CD4-positive, alpha-beta memory T cell (primary cell): ENCODE results near the gene SMYD2. TPM values are rescaled to one million over a fixed set of nuclear protein-coding genes. Genes with fewer than 3 reads are reported as not detected.
"Not testable (repeated sequence)": the region's sequence is repeated elsewhere in the genome, so short reads cannot be mapped to it uniquely, and the experiment has no call there.

Experiments used
- CTCF ChIA-PET: fragments of 350-600 bp; sonication (Branson Sonifier 250); formaldehyde crosslinking; loops from one replicate; lab custom pipeline; 2021; ENCODE audit warnings: inconsistent platforms; ENCODE audit not compliant: partially characterized antibody; lab: Charles Lee
- POLR2A ChIA-PET: fragments of 350-600 bp; sonication (Branson Sonifier 250); formaldehyde crosslinking; loops from one replicate; lab custom pipeline; 2021; ENCODE audit not compliant: partially characterized antibody; lab: Charles Lee
- DNase-seq, 5 donors: peaks; one replicate each; pipeline versions ENCODE4 v3.0.0 to v3.0.0-alpha.2; 2020 to 2022; ENCODE audit warnings: mixed read lengths in 1 of 5
- H3K27ac ChIP-seq: one replicate; pipeline ENCODE4 v1.7.0; 2013; ENCODE audit warnings: low read depth, low read length
- H3K27me3 ChIP-seq: 2 replicates; pipeline ENCODE4 v1.7.0; 2013; ENCODE audit warnings: mild to moderate bottlenecking, low read length, moderate library complexity; ENCODE audit not compliant: insufficient read depth
- H3K36me3 ChIP-seq: 2 replicates; pipeline ENCODE4 v1.7.0; 2013; ENCODE audit warnings: mild to moderate bottlenecking, low read length, moderate library complexity; ENCODE audit not compliant: insufficient read depth
- H3K4me1 ChIP-seq: 2 replicates; pipeline ENCODE4 v1.7.0; 2013; ENCODE audit warnings: mild to moderate bottlenecking, low read length, moderate library complexity; ENCODE audit not compliant: insufficient read depth
- H3K4me3 ChIP-seq, 2 donors: one replicate each; pipeline ENCODE4 v1.7.0; 2013; ENCODE audit warnings: low read length in 2 of 2, mild to moderate bottlenecking in 1 of 2
- H3K9me3 ChIP-seq, 2 donors: one replicate each; pipeline ENCODE4 v1.7.0; 2013; ENCODE audit warnings: low read length in 2 of 2, control low read depth in 1 of 2; ENCODE audit not compliant: control insufficient read depth in 1 of 2
- H3K27ac Mint-ChIP-seq, 7 donors: one replicate each; pipeline ENCODE4 v1.8.0; 2020 to 2021; ENCODE audit warnings: mixed read lengths in 7 of 7, mild to moderate bottlenecking in 6 of 7, inconsistent platforms in 3 of 7, moderate library complexity in 3 of 7
- H3K27me3 Mint-ChIP-seq, 2 donors: one replicate each; pipeline ENCODE4 v1.8.0; 2020 to 2021; ENCODE audit warnings: mixed read lengths in 2 of 2
- H3K36me3 Mint-ChIP-seq, 2 donors: one replicate each; pipeline ENCODE4 v1.8.0; 2020 to 2021; ENCODE audit warnings: mixed read lengths in 2 of 2, inconsistent platforms in 1 of 2, mild to moderate bottlenecking in 1 of 2
- H3K4me1 Mint-ChIP-seq, 4 donors: one replicate each; pipeline ENCODE4 v1.8.0; 2020 to 2021; ENCODE audit warnings: mixed read lengths in 4 of 4, mild to moderate bottlenecking in 1 of 4
- H3K4me3 Mint-ChIP-seq, 8 donors: one replicate each; pipeline ENCODE4 v1.8.0; 2020 to 2021; ENCODE audit warnings: mixed read lengths in 8 of 8, mild to moderate bottlenecking in 7 of 8, moderate library complexity in 6 of 8, inconsistent platforms in 3 of 8
- H3K9me3 Mint-ChIP-seq, 8 donors: one replicate each; pipeline ENCODE4 v1.8.0; 2020 to 2021; ENCODE audit warnings: mixed read lengths in 8 of 8, mild to moderate bottlenecking in 5 of 8, inconsistent platforms in 3 of 8, moderate library complexity in 1 of 8
- intact Hi-C: fragments of 100-400 bp; cut with micrococcal nuclease; formaldehyde crosslinking; loops from one replicate; pipeline ENCODE4 v1.15.1; 2023
- polyA plus RNA-seq, 2 donors: library from polyadenylated mRNA; unstranded; fragments of 300-500 nt; fragmentation: Illumina TruSeq; gene quantifications; one replicate each; pipeline ENCODE4 v1.2.3, GENCODE V29; 2021
- total RNA-seq, 2 experiments: library from RNA; stranded (reverse); gene quantifications; one replicate each; pipeline ENCODE4 v1.2.3, GENCODE V29; 2021

The SMYD2 gene
- total and polyA plus RNA-seq, 4 experiments from 2014 or later = 41.4 to 77.9 (median 44.0) TPM

DNA sequence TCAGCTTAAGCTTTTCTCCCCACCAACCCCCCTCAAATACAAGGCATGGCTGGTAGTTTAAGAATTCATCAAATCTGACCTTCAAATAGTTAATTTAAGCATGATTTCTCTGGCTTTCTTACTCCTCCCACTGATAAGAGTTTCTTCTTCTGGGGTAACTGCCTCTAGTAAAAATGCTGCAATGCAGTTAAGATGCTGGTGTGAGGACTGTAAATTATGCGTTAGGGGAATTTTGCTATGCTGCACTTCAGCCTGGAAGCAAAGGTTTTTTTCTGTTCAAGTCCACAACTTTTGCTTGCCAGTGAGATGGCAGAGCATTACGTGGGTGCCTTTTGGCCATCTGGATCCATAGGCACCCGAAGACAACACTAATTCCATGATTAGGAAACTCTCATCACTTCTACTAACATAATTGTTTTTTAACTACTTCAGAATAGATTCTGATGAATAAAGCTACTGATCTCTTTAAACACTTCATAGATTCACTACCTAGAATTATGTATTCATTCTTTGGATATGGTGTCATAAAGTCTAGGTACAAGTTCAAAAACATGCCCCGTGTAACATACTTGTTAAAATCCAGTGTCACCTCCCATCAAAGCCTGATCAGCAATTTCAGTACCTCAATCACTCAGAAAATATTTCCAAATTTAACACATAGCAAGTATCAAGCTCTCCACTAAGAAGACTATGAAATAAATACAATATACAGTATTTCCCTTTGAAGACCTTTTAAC, 8.8 kb upstream of the SMYD2 start:
- Histone ChIP-seq H3K36me3 (no peaks in the 10 kb centered on the region), H3K4me3 (no peak overlapping the region), H3K27ac (no peak overlapping the region), H3K4me1 (no peaks in the 10 kb centered on the region), H3K27me3 (peaks cover 7% of the 10 kb centered on the region), H3K9me3 (no peaks in the 10 kb centered on the region)
- CTCF ChIA-PET = interaction anchor here (1.4 to 5.2 kb wide), 5 partner anchors 9 to 58 kb away, joined by 3 to 53 read pairs (median 13); partner anchors contain the start of gene SMYD2
- Mint-ChIP-seq H3K4me1 (no peaks in the 10 kb centered on the region), H3K9me3 (peaks cover 0 to 6% (median 0%) of the 10 kb centered on the region in 8 donors), H3K36me3 (no peaks in the 10 kb centered on the region), H3K27me3 (peaks cover 7% of the 10 kb centered on the region in 2 donors), H3K4me3 (no peak overlapping the region), H3K27ac (no peak overlapping the region)
- POLR2A ChIA-PET = interaction anchor here (0.6 to 1.3 kb wide), 2 partner anchors 16 to 57 kb away, joined by 3 read pairs; no protein-coding TSS in a partner anchor
- no peak for DNase-seq
- intact Hi-C loops = loop anchor here (1.0 kb wide), 1 partner anchor 8 kb away; no protein-coding TSS in a partner anchor

DNA sequence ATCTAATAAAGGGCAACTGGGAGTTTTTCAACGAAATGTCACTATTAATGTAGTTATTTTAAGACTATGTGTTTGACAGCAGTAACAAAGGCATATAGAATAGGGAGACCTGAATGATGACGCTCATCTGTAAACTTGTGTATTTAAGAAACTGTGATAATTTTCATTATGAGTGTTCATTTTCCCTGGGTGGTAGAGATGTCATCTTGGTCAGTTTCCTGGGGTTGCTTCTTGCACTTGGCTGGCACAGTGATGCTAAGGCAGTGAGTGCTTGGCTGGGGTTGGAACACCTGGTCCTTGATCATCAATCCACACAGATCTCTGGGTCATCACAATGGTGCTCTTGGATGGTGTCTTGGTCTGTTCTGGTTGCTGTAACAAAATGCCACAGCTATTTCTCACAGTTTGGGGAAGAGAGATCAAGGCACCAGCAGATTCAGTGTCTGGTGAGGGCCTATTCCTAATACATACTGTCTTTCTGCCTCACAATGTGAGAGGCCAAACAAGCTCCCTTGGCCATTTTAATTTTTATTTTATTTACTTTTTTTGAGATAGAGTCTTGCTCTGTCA, 7.9 kb upstream of the SMYD2 start:
- peaks cover 7% of the 10 kb centered on the region for H3K27me3 ChIP-seq
- POLR2A ChIA-PET = interaction anchor here (1.3 kb wide), 1 partner anchor 56 kb away, joined by 3 read pairs; no protein-coding TSS in a partner anchor
- H3K36me3 Mint-ChIP-seq = no peaks in the 10 kb centered on the region

DNA sequence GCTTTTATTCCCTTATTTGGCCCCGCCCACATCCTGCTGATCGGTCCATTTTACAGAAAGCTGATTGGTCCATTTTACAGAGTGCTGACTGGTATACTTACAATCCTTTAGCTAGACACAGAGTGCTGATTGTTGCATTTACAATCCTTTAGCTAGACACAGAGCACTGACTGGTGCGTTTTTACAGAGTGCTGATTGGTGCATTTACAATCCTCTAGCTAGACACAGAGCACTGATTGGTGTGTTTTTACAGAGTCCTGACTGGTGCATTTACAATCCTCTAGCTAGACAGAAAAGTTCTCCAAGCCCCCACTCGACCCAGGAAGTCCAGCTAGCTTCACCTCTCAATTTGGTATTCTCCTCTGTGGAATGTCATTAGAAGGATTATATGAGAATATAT, 5.3 kb upstream of the SMYD2 start:
- H3K27ac ChIP-seq, H3K27ac Mint-ChIP-seq, H3K9me3 Mint-ChIP-seq, DNase-seq, H3K9me3 ChIP-seq, H3K4me3 ChIP-seq, H3K36me3 Mint-ChIP-seq, H3K4me3 Mint-ChIP-seq, H3K27me3 Mint-ChIP-seq, H3K36me3 ChIP-seq, H3K27me3 ChIP-seq, intact Hi-C loops: not testable (repeated sequence)
- peaks cover 11% of the 10 kb centered on the region for H3K4me1 ChIP-seq
- peaks cover 11 to 20% (median 17%) of the 10 kb centered on the region in 4 donors for H3K4me1 Mint-ChIP-seq
- ChIA-PET POLR2A (interaction anchor here (1.5 kb wide), 1 partner anchor 14 kb away, joined by 4 read pairs; no protein-coding TSS in a partner anchor), CTCF (interaction anchor here (1.0 to 6.8 kb wide), 7 partner anchors 8 to 56 kb away, joined by 3 to 48 read pairs (median 4); no protein-coding TSS in a partner anchor)

More for the DNA sequence above, 7.9 kb upstream of the SMYD2 start:
- no peaks in the 10 kb centered on the region for H3K9me3 ChIP-seq
- no peaks in the 10 kb centered on the region for H3K4me1 ChIP-seq
- H3K27ac ChIP-seq = no peak overlapping the region
- CTCF ChIA-PET = interaction anchor here (1.7 to 5.2 kb wide), 4 partner anchors 11 to 57 kb away, joined by 6 to 53 read pairs (median 28); no protein-coding TSS in a partner anchor
- intact Hi-C loops = loop anchor here (1.0 kb wide), 1 partner anchor 7 kb away; no protein-coding TSS in a partner anchor
- peaks cover 0 to 3% (median 0%) of the 10 kb centered on the region in 4 donors for H3K4me1 Mint-ChIP-seq
- peaks cover 4% of the 10 kb centered on the region in 2 donors for H3K27me3 Mint-ChIP-seq
- H3K9me3 Mint-ChIP-seq = peaks cover 0 to 6% (median 0%) of the 10 kb centered on the region in 8 donors
- no peak for DNase-seq
- H3K4me3 Mint-ChIP-seq = no peak overlapping the region
- no peak overlapping the region for H3K4me3 ChIP-seq
- peak overlapping the region in 1 of 7 donors; percentile 11 for H3K27ac Mint-ChIP-seq
- H3K36me3 ChIP-seq = no peaks in the 10 kb centered on the region

DNA sequence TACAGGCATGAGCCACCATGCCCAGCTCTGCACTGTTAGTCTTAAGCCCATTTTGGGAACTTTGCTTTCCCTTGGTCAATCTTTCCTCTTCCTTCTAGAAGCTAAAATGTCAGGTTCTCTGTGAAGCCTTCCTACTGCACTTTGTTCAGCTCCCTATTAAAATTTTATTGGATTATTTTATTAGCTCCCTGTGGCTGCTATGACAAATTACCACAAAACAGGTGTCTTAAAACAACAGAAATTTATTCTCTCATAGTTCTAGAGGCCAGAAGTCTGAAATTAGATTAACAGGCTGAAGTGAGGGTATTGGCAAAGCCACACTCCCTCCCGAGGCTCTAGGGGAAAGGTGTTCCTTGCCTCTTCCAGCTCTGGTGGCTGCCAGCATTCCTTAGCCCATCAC, 4.2 kb upstream of the SMYD2 start:
- Mint-ChIP-seq H3K4me3 (no peak overlapping the region), H3K4me1 (peaks cover 14 to 23% (median 19%) of the 10 kb centered on the region in 4 donors), H3K9me3 (peaks cover 0 to 6% (median 0%) of the 10 kb centered on the region in 8 donors), H3K27me3 (peaks cover 0 to 2% of the 10 kb centered on the region in 2 donors), H3K27ac (peak overlapping the region in 2 of 7 donors; percentile 52 to 53), H3K36me3 (peaks cover 0 to 2% of the 10 kb centered on the region in 2 donors)
- Histone ChIP-seq H3K27ac (no peak overlapping the region), H3K4me1 (peaks cover 13% of the 10 kb centered on the region), H3K4me3 (no peak overlapping the region), H3K27me3 (no peaks in the 10 kb centered on the region), H3K9me3 (no peaks in the 10 kb centered on the region), H3K36me3 (no peaks in the 10 kb centered on the region)
- ChIA-PET CTCF (interaction anchor here (2.7 to 6.8 kb wide), 3 partner anchors 16 to 55 kb away, joined by 11 to 48 read pairs (median 16); no protein-coding TSS in a partner anchor), POLR2A (interaction anchor here (1.5 kb wide), 1 partner anchor 15 kb away, joined by 4 read pairs; no protein-coding TSS in a partner anchor)
- DNase-seq = no peak
- intact Hi-C loops = no loop called here

DNA sequence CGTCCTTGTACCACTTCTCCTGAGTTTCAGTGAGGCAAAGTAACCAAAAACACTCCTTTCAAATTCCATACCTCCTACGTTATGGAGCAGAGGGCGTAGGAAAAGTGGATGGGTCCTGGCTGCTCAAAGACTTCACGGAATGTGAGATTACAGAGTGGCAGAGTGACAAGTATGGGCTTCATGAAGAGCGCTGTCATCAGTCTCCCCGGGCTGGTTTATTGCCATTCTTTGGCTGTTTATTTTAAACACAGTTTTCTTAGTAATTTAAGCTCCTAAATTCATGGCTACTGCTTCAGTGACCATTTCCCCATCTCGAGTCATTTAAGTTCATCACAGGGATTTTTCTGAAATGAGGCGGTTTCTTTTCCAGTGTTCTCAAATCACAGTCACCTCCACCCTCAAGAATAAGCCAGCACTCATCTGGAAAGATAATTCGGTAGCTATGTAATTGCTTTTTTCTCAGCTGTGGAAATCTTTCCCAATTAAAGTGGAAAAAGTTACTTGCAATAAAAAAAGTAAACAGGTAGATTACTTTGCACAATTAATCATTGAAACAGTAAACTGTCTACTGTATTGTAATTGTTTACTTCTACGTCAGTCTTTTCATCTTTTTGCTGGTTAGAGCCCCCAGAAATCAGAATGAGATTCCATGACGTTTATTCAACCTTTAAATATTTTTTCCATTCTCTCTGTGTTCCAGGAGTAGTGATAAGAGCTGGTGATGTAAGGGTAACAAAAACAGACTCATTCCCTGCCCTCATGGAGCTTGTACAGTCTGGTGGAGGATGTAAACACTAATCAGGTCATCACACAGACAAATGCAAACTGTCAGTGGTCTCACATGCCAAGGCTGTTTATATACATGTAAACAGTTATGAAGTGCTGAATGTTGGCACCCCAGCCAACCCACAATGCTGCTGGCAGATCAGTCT, 3.0 kb upstream of the SMYD2 start:
- Mint-ChIP-seq H3K9me3 (peaks cover 0 to 6% (median 0%) of the 10 kb centered on the region in 8 donors), H3K27ac (peak overlapping the region in 6 of 7 donors; percentile 13 to 78 (median 52)), H3K4me3 (no peak overlapping the region), H3K36me3 (peaks cover 0 to 3% of the 10 kb centered on the region in 2 donors), H3K27me3 (peaks cover 0 to 2% of the 10 kb centered on the region in 2 donors), H3K4me1 (peaks cover 25 to 35% (median 30%) of the 10 kb centered on the region in 4 donors)
- H3K27me3 ChIP-seq = no peaks in the 10 kb centered on the region
- CTCF ChIA-PET = interaction anchor here (1.1 to 6.8 kb wide), 6 partner anchors 17 to 54 kb away, joined by 3 to 48 read pairs (median 16); no protein-coding TSS in a partner anchor
- POLR2A ChIA-PET = no interaction called here
- H3K36me3 ChIP-seq = no peaks in the 10 kb centered on the region
- no peak overlapping the region for H3K27ac ChIP-seq
- DNase-seq = no peak
- peaks cover 25% of the 10 kb centered on the region for H3K4me1 ChIP-seq
- no peak overlapping the region for H3K4me3 ChIP-seq
- intact Hi-C loops = no loop called here
- no peaks in the 10 kb centered on the region for H3K9me3 ChIP-seq

DNA sequence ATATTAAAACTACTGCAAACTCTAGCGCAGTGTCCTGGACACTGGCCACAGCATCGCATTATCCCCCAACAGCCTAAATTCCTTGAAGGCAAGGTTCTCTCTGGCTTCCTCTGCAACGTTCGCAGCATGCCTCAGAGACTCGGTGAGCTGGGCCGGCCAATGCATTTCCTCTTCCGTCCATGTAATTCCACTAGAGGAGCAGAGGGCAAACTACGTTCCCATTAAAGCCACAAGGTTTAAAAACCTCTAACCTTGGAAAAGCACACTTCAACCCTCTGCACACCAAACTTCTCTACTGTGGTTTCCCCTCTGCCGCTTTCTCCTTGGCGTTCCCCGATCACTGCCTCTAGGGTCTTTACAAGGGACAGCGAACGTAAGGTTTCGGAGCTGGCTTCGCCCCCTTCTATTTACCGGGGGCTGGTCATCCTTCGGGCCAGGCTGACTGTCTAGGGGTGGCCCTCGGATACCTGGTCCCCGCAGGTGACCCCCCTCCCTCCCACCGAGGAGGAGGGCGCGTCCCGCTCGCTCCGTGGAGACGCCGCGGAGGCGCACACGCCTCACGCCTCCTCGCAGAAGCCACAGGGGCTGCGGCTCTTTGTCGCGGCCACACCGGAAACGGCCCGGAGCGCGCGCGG, 456 bp upstream of the SMYD2 start:
- Mint-ChIP-seq H3K36me3 (peaks cover 3 to 4% of the 10 kb centered on the region in 2 donors), H3K4me1 (peaks cover 34 to 49% (median 43%) of the 10 kb centered on the region in 4 donors), H3K27me3 (no peaks in the 10 kb centered on the region), H3K27ac (peak overlapping the region; percentile 57 to 97 (median 93)), H3K9me3 (peaks cover 0 to 6% (median 0%) of the 10 kb centered on the region in 8 donors), H3K4me3 (peak overlapping the region; percentile 86 to 92 (median 87))
- Histone ChIP-seq H3K9me3 (no peaks in the 10 kb centered on the region), H3K4me1 (peaks cover 34% of the 10 kb centered on the region), H3K27me3 (no peaks in the 10 kb centered on the region), H3K36me3 (no peaks in the 10 kb centered on the region), H3K4me3 (peak overlapping the region; percentile 58 to 71), H3K27ac (peak overlapping the region; percentile 68)
- intact Hi-C loops = loop anchor here (1.0 to 10.0 kb wide), 5 partner anchors 8 to 1266 kb away; partner anchors contain the start of genes ANGEL2 and CENPF
- ChIA-PET POLR2A (interaction anchor here (0.5 to 1.7 kb wide), 5 partner anchors 26 to 1709 kb away, joined by 3 to 9 read pairs (median 4); no protein-coding TSS in a partner anchor), CTCF (interaction anchor here (0.6 to 6.8 kb wide), 7 partner anchors 8 to 362 kb away, joined by 3 to 48 read pairs (median 6); no protein-coding TSS in a partner anchor)
- DNase-seq = peak in 1 of 5 donors; percentile 43
